GM19468 (cell line): Measurements from ENCODE around the gene CREB5.

Source experiments
- ATAC-seq: cut with Tn5 transposase; IDR thresholded peaks from one replicate; pipeline ENCODE4 v1.9.1; 2021; ENCODE audit warnings: mild to moderate bottlenecking, moderate library complexity, moderate number of reproducible peaks; ENCODE audit not compliant: unreplicated experiment; ENCODE audit errors: extremely low read depth

CREB5 gene

GRCh38 chr7:28433039-28433438, 20.7 kb downstream of the CREB5 start:
- ATAC-seq: no peak

DNA sequence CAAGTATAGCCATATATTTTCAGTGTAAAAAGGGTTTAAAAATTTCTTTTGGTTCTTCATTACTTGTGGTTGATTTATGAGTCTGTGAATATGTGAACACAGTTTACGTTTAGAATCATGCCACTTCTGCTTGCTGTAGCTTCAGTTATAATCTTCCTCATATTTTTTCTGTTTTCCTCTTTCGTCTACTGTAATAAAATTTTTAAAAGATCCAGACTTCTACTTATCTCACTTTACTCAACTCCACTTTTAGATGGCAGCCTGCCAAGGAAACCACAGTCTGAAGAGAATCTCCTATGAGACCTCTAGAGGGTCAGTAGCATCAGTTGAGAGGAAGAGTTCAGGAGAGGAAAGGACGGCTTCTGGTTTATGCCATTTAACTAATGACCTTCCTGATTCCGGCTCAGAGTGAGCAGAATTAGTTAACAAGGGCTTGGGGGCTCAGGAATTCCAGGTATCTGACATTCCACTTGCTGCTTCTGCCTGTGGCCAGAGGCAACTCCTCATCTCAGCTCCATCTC, 21.4 kb downstream of the CREB5 start:
- ATAC-seq: no peak

- no peak for ATAC-seq
Measured at GRCh38 chr7:28434510-28434909, 22.2 kb downstream of the CREB5 start.

- ATAC-seq: no peak
Measured at GRCh38 chr7:28435152-28435551, 22.8 kb downstream of the CREB5 start.

- ATAC-seq: no peak
Measured at GRCh38 chr7:28435732-28436378, 23.5 kb downstream of the CREB5 start.

- no peak for ATAC-seq
Measured at GRCh38 chr7:28440055-28440601, 27.8 kb downstream of the CREB5 start.

- ATAC-seq: no peak
Measured at GRCh38 chr7:28442540-28443420, 30.5 kb downstream of the CREB5 start.

- ATAC-seq: no peak
Measured at GRCh38 chr7:28446131-28446530, 33.8 kb downstream of the CREB5 start.

GRCh38 chr7:28447071-28447470, 34.8 kb downstream of the CREB5 start:
- ATAC-seq: no peak

- ATAC-seq: no peak
Measured at GRCh38 chr7:28448708-28449107, 36.4 kb downstream of the CREB5 start.

GRCh38 chr7:28452681-28453080, 40.4 kb downstream of the CREB5 start:
- ATAC-seq: no peak

DNA sequence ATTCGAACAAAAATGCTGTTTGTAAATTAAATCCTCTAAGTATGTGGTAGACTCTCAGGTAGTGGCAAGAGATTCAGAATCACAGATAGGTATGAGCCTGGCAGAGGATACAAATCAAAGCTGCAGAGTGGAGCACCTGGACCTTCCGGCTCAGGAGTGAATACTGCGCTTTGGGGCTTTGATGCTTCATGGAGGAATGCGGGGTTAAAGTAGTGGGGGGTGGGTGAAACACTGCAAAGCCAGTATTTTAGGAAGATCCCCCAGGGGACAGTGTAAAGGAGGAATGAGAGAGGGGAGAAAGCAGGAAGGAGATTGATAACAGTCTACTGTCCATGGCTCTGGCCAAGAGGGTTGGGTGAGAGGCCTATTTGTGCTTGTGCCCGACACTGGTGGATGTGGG, 43.2 kb downstream of the CREB5 start:
- no peak for ATAC-seq

DNA sequence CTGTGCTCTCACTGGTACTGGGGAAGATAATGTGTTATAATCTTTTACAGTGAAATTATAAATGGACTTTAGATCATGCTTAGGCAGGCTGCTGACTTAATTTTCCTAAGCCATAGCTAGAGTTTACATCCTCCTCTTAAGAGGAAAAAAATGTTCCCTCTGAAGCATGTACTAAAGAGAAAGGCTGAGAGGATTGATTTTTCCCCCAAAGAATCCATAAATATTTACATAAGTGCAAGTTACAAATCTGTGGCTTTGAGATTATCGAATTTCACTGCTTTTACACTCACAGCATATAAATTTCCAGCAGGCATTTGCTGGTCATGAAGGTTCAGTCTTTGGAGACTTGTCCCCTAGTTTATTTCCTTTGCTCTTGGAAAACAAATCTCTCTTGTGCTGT, 43.7 kb downstream of the CREB5 start:
- ATAC-seq: no peak

- no peak for ATAC-seq
Measured at GRCh38 chr7:28458732-28459131, 46.4 kb downstream of the CREB5 start.

GRCh38 chr7:28459306-28459705, 47.0 kb downstream of the CREB5 start:
- no peak for ATAC-seq

GRCh38 chr7:28465697-28466096, 53.4 kb downstream of the CREB5 start:
- no peak for ATAC-seq

DNA sequence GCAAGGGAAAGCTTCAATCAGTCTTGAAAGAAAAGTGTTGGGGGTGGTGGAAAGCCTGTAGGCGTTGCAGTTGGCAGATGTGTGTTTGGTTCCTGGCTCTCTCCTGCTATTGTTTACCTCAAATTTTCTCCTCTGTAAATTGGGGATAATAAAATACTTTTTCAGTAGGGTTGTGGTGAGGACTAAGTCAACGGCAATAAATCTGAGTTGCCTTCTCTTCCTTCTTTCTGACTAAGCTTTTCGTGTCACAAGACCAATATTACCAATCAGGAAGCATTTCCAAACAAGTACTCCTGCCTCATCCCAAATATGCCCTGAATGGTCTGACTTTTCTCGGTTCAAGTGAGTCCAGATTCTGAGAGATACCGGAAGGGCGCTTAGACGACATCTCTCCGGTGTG, 54.0 kb downstream of the CREB5 start:
- no peak for ATAC-seq

GRCh38 chr7:28466885-28467284, 54.6 kb downstream of the CREB5 start:
- no peak for ATAC-seq

DNA sequence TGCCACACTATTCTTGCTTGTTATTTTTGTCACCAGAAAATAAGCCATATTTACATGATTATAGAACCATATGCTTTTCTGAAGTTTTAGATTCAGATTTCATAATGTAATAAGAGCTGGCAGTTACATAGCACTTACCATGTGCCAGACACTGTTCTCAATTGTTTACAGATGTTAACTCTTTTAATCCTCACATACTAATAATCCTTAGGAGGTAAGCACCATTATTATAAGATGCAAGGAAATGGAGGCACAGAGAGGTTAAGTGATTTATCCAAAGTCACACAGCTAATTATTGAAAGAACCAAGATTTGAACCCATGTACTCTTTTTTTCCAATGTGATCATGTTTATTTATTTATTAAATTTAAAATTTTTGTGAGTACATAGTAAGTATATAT, 57.2 kb downstream of the CREB5 start:
- ATAC-seq: no peak

GRCh38 chr7:28470344-28470743, 58.0 kb downstream of the CREB5 start:
- ATAC-seq: no peak

DNA sequence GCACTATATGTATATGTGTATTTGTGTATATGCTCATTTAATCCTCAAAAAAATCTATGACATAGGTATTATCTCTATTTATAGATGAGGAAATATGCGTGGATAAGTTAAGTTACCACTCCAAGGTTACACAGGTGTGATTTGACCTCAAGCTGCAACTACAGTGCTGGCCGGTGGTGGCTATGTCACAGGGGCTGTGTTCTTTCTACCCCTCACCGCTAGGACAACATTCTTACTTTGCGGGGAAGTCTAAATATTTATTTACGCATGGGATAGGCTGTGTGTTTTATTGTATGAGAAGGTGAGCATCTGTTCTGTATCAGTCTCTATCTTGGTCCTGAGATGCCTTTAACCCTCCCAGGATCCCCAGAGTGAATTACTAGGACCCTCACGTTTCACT, 60.0 kb downstream of the CREB5 start:
- no peak for ATAC-seq
